ENCODE results near the gene NDUFS6.

NDUFS6 gene

DNA sequence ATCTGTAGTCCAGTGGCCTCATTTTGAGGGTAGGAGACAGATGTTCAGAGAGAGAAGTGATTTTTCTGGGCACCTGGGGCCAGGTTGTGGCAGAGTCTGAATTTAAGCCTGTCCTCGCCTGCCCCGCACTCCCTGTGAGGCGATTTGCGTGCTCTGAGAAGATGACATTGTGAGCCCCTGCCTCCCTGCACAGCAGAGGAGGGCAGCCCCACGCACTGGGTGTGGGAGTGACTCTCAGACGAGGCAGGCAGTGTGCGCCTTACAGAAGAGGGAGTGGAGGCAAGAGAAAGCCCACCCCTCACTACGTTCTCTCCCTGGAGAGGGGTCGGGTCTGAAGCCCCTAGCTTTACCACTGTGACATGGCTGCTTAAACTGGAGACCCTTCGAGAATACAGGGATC, 45.8 kb downstream of the NDUFS6 start:
- DNase-seq (ENCODE audit: low read depth in 2 of 3, low spot score in 1 of 3): no peak

DNA sequence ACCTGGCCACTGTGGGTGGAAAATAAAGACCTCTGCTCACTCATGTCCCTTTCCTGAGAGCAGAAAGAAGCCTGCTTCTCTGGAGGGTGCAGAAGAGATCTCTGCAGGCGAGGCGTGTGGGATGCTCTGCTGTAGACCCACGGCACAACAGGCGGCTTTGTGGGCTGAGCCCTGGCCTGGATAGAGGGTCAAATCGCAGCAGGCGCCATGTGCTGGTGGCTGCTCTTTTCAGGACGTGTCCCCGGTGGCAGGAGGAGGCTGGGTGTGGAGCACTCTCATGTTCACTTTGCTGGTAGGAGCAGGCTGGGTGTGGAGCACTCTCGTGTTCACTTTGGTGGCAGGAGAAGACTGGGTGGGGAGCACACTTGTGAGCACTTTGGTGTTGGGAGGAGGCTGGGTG, 46.4 kb downstream of the NDUFS6 start:
- no peak for DNase-seq (ENCODE audit: low read depth in 2 of 3, low spot score in 1 of 3)

DNA sequence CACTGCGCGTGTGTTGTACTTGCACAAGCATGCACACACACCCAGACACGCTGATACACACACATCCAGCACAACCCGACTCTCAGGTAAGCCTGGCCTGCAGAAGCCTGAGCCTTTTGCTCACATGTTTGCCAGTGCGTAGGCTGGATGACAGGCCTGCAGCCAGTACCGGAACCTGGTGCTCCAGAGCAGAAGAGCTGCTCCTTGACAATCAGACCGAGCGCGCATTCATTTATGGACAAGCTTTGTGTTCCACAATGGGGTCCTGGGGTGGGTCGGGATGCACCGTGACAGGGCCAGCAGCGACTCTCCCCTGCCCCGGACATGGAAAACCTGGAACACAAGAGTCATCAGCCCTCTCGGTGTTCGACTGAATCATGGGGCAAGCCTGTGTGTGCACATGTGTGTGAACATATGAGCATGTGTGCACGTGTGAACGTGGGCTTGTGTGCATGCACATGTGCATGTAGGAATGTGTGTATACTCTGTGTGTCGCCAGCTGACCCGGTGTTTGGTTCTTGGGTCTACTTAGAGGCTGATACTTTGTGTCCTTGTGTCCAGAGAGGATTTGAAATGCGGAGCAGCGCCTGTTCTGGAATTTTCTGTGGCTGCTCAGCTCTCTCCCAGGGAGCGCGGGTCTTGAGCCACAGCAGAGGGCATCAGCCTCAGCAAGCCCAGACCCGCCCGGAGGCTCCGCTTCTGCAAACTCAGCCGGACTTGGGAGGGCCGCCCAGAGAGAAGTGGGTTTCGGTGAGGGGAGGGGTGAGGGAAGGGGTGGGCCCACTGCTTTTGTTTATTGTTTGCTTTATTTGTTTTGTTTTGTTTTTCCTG, 49.3 kb downstream of the NDUFS6 start:
- DNase-seq (ENCODE audit: low read depth in 2 of 3, low spot score in 1 of 3): no peak

DNA sequence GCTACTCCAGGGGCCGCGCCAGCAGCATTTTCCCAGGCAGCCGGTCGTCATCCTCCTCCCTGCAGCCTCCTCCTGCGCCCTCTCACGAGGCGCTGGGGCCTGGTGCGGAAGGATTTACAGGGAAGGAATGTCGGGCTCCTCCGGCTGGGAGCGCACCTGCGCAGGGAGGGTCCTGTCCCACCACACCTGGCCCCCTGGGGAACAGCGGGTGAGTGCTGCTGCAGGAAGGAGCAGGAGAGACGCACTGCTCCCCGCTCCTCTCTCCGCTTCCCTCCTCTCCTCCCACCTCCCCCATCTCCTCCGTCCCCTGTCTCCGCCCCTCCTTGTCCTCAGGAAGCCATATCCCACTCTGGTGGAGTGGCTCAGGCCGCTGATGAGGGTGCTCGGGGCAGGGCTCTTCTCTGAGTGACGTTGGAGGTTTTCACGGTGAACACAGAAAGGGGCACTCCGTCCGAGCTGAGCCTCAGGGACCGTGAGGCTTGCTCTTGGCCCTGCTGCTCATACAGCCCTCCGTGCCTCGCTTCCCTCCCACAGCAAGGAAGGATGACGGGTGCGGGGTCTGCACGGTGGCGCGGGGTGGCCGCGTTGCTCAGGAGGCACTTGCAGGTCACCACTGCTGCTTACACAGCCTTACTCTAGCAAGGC, 50.2 kb downstream of the NDUFS6 start:
- no peak for DNase-seq (ENCODE audit: low read depth in 2 of 3, low spot score in 1 of 3)

DNA sequence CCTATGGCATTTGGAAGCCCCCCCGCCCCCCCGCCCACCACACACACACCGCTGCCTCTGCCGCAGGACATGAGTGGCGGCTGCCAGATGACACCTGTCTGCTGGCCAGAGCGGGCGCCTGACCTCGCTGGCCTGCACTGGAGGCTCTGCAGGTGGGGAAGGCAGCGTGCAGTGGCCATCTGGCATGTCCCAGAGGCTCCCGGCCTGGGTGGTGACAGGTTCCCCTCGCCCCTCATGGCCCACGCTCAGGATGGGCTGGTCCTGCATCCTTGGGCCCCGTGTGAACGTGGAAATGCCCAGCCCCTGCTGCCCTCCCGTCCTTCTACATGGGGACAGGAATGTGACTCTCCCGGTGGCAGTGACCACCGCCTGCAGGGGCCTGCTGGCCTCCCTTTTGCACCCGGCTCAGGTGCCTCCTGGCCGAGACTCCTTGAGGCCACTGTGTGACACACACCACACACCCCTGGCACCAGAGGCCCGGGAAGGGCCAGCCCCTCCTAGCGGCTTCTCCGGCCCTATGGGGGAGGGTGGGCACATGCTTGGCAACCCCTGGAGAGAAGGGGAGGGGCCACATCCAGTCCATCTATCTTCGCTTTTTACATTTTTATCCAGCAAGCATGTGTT, 51.2 kb downstream of the NDUFS6 start:
- no peak for DNase-seq (ENCODE audit: low read depth in 2 of 3, low spot score in 1 of 3)

DNA sequence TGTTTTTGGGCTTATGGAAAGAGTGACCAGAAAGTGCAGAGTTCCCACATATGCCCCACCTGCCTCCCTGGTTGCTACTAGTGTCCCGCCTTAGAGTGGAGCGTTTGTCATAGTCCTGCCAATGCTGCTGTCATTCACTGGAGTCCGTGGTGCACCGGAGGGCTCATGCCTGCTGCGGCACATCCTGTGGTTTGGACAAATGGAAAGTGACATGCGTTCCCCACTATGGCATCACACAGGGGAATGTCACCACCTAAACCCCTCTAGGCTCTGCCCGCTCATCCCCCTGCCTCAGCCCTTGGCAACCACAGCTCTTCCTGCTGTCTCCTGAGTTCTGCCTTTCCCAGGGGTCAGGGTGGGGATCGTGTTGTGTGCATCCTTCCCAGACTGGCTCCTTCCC, 52.3 kb downstream of the NDUFS6 start:
- DNase-seq (ENCODE audit: low read depth in 2 of 3, low spot score in 1 of 3): no peak

DNA sequence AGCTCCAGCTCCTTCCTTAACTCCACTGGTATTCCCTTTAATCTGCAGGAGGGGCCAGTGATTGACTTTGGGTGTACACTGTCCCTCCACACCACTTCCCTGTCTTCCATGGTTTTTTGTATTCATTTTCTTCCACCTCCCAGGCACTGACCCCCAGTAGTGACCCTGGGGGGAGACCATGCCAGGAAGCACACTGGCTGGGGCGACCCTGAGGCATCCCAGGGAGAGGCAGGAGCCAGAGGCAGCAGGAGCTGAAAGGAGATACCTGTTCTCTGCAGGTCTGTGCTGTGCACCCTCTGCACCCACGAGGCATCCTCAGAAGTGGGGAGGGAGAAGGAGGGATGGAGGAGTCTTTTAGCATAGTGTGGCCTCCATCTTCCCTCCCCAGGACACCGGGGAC, 53.9 kb downstream of the NDUFS6 start:
- no peak for DNase-seq (ENCODE audit: low read depth in 2 of 3, low spot score in 1 of 3)

DNA sequence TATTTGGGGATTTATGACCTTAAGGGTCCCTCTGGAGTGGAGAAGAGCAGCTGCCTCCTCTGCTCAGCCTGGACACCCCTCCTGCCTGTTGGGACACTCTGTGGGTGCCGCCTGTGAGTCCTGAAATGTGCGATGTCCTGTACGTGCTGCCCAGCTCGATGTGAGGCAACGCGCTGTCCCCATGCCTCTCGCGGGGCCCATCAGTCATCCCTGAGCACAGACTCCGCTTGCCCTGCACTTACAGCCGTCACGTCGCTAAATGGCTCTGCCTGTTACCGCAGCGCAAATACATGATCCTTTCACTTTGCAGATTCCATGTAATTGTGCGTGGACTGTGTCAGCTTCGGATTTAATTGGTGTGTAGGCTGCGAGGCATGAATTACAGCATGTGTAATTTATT, 54.4 kb downstream of the NDUFS6 start:
- DNase-seq (ENCODE audit: low read depth in 2 of 3, low spot score in 1 of 3): no peak

DNA sequence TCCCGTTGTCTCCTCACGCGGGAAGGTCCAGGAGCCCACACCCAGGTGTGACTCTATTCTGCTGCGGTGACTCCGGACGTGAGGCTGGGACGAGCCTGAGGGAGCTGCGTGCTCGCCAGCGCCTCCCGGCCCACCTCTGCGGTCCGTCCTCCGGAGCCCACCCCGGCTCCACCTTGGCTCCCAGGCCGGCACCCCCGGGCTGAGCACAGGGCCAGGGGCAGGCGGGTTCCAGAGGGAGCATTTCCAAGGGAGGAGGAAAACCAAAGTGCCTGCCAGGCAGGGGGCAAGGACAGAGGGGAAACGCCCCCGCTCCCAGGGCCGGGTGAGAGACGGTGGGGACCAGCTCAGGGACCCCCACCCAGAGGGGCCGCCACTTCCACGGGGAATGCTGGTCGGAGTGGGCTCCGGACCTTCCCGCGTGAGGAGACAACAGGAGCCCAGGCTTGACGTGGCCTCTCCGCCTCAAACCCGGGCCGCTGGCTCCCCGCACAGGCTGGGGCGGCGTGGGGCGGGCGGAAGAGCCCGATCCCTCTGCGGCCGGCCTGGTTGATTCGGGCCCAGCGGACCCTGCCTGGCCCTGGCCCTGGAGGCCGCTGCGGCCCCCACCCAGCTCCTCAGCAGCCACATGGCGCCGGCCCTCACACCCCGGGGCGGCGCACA, 55.5 kb downstream of the NDUFS6 start:
- DNase-seq (ENCODE audit: low read depth in 2 of 3, low spot score in 1 of 3): no peak

DNA sequence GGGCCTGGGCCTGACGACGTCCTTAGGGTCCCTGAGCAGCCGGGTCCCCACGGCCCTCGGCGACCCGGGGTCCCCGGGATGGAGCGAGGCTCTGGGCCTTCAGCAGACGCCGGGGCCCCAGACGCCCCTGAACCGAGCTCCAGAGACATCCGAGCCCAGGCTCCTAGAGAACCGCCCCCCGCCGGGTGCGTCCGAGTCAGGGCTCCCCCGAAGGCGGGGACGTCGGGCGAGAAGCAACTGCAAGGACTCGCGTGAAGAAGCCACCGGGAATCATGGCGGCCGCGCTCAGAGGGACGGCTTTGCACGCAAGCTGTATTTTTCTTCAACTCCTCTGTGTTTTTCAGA, 56.0 kb downstream of the NDUFS6 start:
- DNase-seq (ENCODE audit: low read depth in 2 of 3, low spot score in 1 of 3): no peak

DNA sequence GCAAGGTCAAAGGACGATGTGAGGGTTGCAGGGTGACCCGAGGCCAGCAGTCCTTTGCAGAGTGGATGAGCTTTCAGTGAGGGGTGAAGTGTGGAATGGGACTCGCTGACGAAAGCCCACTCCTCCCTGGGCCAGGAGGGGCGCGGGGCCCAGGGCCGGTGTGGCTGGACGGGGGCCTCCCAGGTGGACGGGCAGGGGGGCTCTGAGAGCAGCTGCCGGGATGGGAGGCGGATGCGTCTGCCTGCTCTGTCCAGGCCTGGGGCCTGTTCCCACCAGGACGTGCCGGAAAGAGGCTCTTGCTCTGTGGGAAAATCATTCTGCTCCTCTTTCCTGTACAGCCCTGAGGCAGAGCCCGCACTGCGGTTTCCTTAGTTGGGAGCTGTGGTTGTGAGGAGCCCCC, 57.2 kb downstream of the NDUFS6 start:
- DNase-seq (ENCODE audit: low read depth in 2 of 3, low spot score in 1 of 3): no peak

DNA sequence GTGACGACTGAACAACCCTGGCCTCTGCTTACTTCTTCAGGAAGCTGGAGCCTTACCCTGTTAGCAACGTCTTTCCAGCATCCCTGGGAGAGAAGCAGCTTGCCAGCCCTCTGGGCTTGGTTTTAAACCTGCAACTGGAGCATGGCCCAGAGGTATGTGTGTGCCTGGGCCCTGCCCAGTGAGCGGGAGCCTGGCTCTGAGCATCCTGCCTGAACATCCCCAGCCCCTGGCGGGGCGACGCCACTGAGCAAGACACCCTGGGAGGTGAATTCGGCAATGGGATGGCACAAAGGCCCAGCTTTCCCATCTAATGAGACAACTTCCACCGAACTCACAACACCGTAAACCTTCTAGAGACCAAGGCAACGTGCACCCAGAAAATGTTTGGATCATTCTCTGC, 57.9 kb downstream of the NDUFS6 start:
- DNase-seq (ENCODE audit: low read depth in 2 of 3, low spot score in 1 of 3): no peak

DNA sequence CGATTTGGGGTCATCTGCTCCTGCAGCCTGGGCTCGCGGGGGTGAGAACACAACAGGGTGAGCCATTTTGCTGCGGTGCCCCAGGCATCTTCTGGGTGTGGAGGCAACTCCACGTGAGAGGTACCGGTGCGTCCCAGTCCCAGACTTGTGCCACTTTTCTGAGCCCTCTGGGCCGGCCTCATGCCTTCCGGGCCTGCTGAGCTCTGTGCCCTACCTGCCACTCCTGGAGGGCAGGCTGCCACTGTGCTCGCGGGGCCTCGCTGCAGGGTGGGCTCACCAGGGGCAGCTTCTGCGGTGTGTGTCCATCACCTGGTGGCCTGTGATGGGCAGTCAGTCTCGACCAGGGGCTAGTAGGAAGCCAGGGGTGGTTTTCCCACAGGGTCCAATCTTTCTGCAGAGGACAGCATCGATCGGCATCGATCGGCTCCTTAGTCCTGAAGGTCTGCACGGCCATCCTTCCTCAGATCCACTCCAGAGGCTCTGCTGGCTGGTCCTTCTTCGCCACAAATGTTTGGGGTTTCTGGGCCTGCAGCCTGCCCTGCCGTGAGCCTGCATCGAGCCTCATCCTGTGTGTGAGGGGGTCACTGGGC, 58.9 kb downstream of the NDUFS6 start:
- no peak for DNase-seq (ENCODE audit: low read depth in 2 of 3, low spot score in 1 of 3)

DNA sequence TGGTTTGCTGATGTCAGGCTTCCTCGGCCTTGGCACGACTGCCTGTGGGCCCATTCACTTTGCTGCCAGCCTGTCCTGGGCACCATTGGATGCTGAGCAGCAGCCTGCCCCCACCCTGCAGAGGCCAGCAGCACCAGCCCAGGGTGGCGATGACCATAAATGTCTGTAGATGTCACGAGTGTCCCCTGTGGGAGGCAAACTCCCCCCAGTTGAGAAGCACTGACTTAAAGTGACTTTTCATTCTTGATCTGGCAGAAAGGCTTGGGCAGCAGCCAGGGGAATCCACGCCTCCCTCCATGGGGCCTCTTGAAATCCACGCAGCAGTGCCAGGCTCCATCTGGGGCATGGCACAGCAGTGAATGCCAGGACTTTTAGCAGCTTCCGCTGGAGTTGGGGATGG, 59.7 kb downstream of the NDUFS6 start:
- no peak for DNase-seq (ENCODE audit: low read depth in 2 of 3, low spot score in 1 of 3)

DNA sequence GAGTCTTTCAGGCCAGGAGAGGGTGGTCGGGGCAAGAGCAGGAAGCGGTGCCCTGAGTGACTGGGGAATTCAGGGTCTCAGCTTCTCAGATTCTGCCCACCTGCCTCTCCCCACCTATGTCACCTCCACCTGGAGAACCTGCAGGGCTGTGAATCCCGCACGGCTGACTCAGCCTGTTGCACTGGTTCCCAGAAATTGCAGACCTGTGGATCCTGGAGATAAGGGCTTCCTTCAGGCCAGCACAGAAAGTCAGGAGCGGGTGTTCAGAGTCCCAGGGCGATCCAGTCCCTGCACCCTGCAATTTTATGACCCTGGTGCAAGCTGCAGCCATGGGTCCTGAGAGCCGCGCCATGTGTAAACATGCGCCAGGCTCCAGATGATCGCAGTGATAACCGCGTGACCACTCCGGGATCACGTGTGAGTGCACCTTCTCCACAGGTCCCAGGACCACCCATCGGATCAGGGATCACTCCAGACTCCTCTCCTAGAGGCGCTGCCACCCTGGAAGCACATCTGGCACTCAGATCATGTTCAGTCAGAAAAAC, 63.8 kb downstream of the NDUFS6 start:
- no peak for DNase-seq (ENCODE audit: low read depth in 2 of 3, low spot score in 1 of 3)

DNA sequence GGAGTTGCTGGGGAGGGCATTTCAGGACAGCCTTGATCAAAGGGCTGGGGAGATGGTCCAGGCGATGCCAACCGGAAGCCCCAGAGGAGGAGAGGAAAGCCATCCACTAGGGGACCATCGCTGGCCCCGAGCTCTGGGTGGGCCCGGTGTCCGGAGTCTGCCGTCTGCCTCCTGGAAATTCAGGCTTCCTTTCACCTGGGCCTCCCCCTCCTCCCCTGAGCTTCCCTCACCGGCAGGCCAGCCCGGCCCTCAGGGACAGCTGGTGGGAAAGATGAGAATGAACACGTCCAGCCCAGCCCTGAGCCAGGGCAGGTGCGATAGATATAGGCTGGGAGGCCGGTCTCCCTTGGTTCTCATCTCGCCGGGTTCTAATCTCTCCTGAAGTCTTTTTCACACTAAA, 64.3 kb downstream of the NDUFS6 start:
- no peak for DNase-seq (ENCODE audit: low read depth in 2 of 3, low spot score in 1 of 3)

Data from stimulated activated CD4-positive, alpha-beta T cell treated with anti-CD3 and anti-CD28 coated beads, Interleukin-12 subunit alpha, Interleukin-12 subunit beta, amount 100 ng/mL, for 48 hours (primary cell).